Tibial nerve (tissue), 4 donors: ENCODE data around the gene DDX55. TPM values are rescaled to one million over a fixed set of nuclear protein-coding genes. Genes with fewer than 3 reads are reported as not detected.

Source experiments
- DNase-seq, 2 donors: peaks; one replicate each; pipeline ENCODE4 v3.0.0-alpha.2; 2019; ENCODE audit warnings: low spot score in 2 of 2
- H3K27ac ChIP-seq, 4 donors: fragments of 200-600 bp; sonication (generic) in 3 of 4; one replicate each; pipeline ENCODE4 v1.5.1; 2017 to 2019; ENCODE audit warnings: mild to moderate bottlenecking in 1 of 4
- H3K27me3 ChIP-seq, 2 donors: fragments of 200-600 bp; sonication (generic) in 1 of 2; one replicate each; pipeline versions ENCODE4 v1.5.1 to v1.6.0; 2017 to 2019
- H3K36me3 ChIP-seq, 3 donors: fragments of 200-600 bp; sonication (generic); one replicate each; pipeline ENCODE4 v1.5.1; 2018 to 2019
- H3K4me1 ChIP-seq, 4 donors: fragments of 200-600 bp; sonication (generic) in 3 of 4; one replicate each; pipeline ENCODE4 v1.5.1; 2017 to 2019
- H3K4me3 ChIP-seq, 4 donors: fragments of 200-600 bp; sonication (generic) in 3 of 4; one replicate each; pipeline ENCODE4 v1.5.1; 2017 to 2019; ENCODE audit warnings: mild to moderate bottlenecking in 1 of 4, moderate library complexity in 1 of 4
- H3K9me3 ChIP-seq, 4 donors: fragments of 200-600 bp; sonication (generic) in 3 of 4; one replicate each; pipeline ENCODE4 v1.5.1; 2017 to 2019
- CTCF ChIP-seq, 5 experiments: fragments of 200-600 bp in 3 of 5; fragments of 450-650 bp in 2 of 5; sonication (generic) in 3 of 5; IDR thresholded peaks; one replicate each; pipeline ENCODE4 v1.5.1; 2016 to 2019; ENCODE audit warnings: antibody characterized with exemption in 5 of 5, mild to moderate bottlenecking in 3 of 5, moderate library complexity in 2 of 5
- EP300 ChIP-seq, 2 donors: sonication (generic); formaldehyde crosslinking; IDR thresholded peaks; one replicate each; pipeline ENCODE4 v1.6.1; 2017; ENCODE audit warnings: antibody characterized with exemption in 2 of 2, mild to moderate bottlenecking in 1 of 2
- POLR2A ChIP-seq, 2 donors: fragments of 450-650 bp; IDR thresholded peaks; one replicate each; pipeline ENCODE4 v1.6.1; 2017; ENCODE audit warnings: antibody characterized with exemption in 2 of 2, mild to moderate bottlenecking in 2 of 2, moderate library complexity in 2 of 2
- WGBS, 2 donors: methylation state at CpG; one replicate each; pipeline ENCODE4 v1.1.5; 2018; 5-methylcytosine and 5-hydroxymethylcytosine counted together
- total RNA-seq, 4 donors: library from RNA; depleted of rRNA; stranded (reverse); fragments of >200 nt; gene quantifications; one replicate each; pipeline ENCODE4 v1.1.0, GENCODE V29; 2016

DDX55 gene
- total RNA-seq, 4 donors from 2014 or later: 16.8 to 53.1 (median 29.3) TPM

GRCh38 chr12:123645380-123645779 lies 43.5 kb downstream of the DDX55 start:
- H3K27me3 ChIP-seq: no peaks in the 10 kb centered on the region
- peaks cover 0 to 86% (median 0%) of the 10 kb centered on the region in 3 donors for H3K36me3 ChIP-seq
- H3K27ac ChIP-seq: no peak overlapping the region
- 97 to 98% methylated on average over 3 of the region's 3 CpGs for WGBS, 2 donors
- DNase-seq: no peak
- no peaks in the 10 kb centered on the region for H3K4me1 ChIP-seq
- no peaks in the 10 kb centered on the region for H3K9me3 ChIP-seq
- no peak for TF ChIP-seq EP300 (IDR thresholded peaks at IDR 0.05)
- TF ChIP-seq CTCF (IDR thresholded peaks at IDR 0.05): no peak
- TF ChIP-seq POLR2A (IDR thresholded peaks at IDR 0.05): no peak
- no peak overlapping the region for H3K4me3 ChIP-seq

- Histone ChIP-seq H3K4me3 (no peak overlapping the region), H3K4me1 (no peaks in the 10 kb centered on the region), H3K27me3 (no peaks in the 10 kb centered on the region), H3K36me3 (peaks cover 0 to 87% (median 0%) of the 10 kb centered on the region in 3 donors), H3K9me3 (no peaks in the 10 kb centered on the region), H3K27ac (no peak overlapping the region)
- DNase-seq: no peak
- TF ChIP-seq CTCF (IDR thresholded peaks at IDR 0.05): no peak
- WGBS, 2 donors: 76 to 89% methylated on average over 5 of the region's 5 CpGs
Measured at GRCh38 chr12:123645878-123646277, 44.0 kb downstream of the DDX55 start.

- no peak for TF ChIP-seq EP300 (IDR thresholded peaks at IDR 0.05)
- no peak for TF ChIP-seq POLR2A (IDR thresholded peaks at IDR 0.05)
- no peak for TF ChIP-seq CTCF (IDR thresholded peaks at IDR 0.05)
- Histone ChIP-seq H3K4me3 (no peak overlapping the region), H3K36me3 (peaks cover 0 to 84% (median 0%) of the 10 kb centered on the region in 3 donors), H3K27me3 (no peaks in the 10 kb centered on the region), H3K9me3 (no peaks in the 10 kb centered on the region), H3K27ac (no peak overlapping the region), H3K4me1 (no peaks in the 10 kb centered on the region)
- no peak for DNase-seq
- 89 to 90% methylated on average over 5 of the region's 5 CpGs for WGBS, 2 donors
Measured at GRCh38 chr12:123648401-123648800, 46.5 kb downstream of the DDX55 start.

- no peak overlapping the region for H3K27ac ChIP-seq
- no peaks in the 10 kb centered on the region for H3K4me1 ChIP-seq
- no peaks in the 10 kb centered on the region for H3K9me3 ChIP-seq
- peaks cover 0 to 84% (median 0%) of the 10 kb centered on the region in 3 donors for H3K36me3 ChIP-seq
- no peak for TF ChIP-seq POLR2A (IDR thresholded peaks at IDR 0.05)
- no peak for TF ChIP-seq EP300 (IDR thresholded peaks at IDR 0.05)
- TF ChIP-seq CTCF (IDR thresholded peaks at IDR 0.05): no peak
- 88 to 91% methylated on average over 4 of the region's 4 CpGs for WGBS, 2 donors
- no peak overlapping the region for H3K4me3 ChIP-seq
- no peaks in the 10 kb centered on the region for H3K27me3 ChIP-seq
- no peak for DNase-seq
Measured at GRCh38 chr12:123654129-123654701, 52.3 kb downstream of the DDX55 start.

GRCh38 chr12:123655420-123655819 lies 53.5 kb downstream of the DDX55 start:
- no peaks in the 10 kb centered on the region for H3K9me3 ChIP-seq
- H3K27ac ChIP-seq: no peak overlapping the region
- H3K27me3 ChIP-seq: no peaks in the 10 kb centered on the region
- WGBS, 2 donors: 85 to 90% methylated on average over 5 of the region's 5 CpGs
- TF ChIP-seq EP300 (IDR thresholded peaks at IDR 0.05): no peak
- TF ChIP-seq POLR2A (IDR thresholded peaks at IDR 0.05): no peak
- no peak for TF ChIP-seq CTCF (IDR thresholded peaks at IDR 0.05)
- no peak for DNase-seq
- no peaks in the 10 kb centered on the region for H3K4me1 ChIP-seq
- peaks cover 0 to 77% (median 0%) of the 10 kb centered on the region in 3 donors for H3K36me3 ChIP-seq
- no peak overlapping the region for H3K4me3 ChIP-seq
